Transverse colon (tissue), 4 donors: ENCODE data around the gene CLEC20A.

Source experiments
- CTCF ChIP-seq, 5 experiments: fragments of 200-600 bp in 3 of 5; fragments of 450-650 bp in 2 of 5; sonication (generic) in 3 of 5; IDR thresholded peaks; 1 replicate in 2 of 5; 2 replicates in 3 of 5; pipeline ENCODE4 v1.5.1; 2016 to 2017; ENCODE audit warnings: antibody characterized with exemption in 5 of 5, inconsistent platforms in 3 of 5, mild to moderate bottlenecking in 2 of 5, moderate library complexity in 1 of 5
- POLR2A ChIP-seq: fragments of 450-650 bp; IDR thresholded peaks from one replicate; pipeline ENCODE4 v1.6.1; 2016; ENCODE audit warnings: antibody characterized with exemption, mild to moderate bottlenecking, moderate library complexity
- POLR2AphosphoS5 ChIP-seq, 3 donors: sonication (generic); formaldehyde crosslinking; IDR thresholded peaks; one replicate each; pipeline ENCODE4 v1.6.1; 2016; ENCODE audit warnings: antibody characterized with exemption in 3 of 3

GRCh38 chr1:178436899-178437298 lies 59.9 kb downstream of the CLEC20A start:
- TF ChIP-seq CTCF (IDR thresholded peaks at IDR 0.05) (no peak), POLR2A (no peak), POLR2AphosphoS5 (IDR thresholded peaks at IDR 0.05) (no peak)
